GM18868 (cell line): Measurements from ENCODE around the gene GGTLC2.
"Not testable (repeated sequence)": the region's sequence is repeated elsewhere in the genome, so short reads cannot be mapped to it uniquely, and the experiment has no call there.

Experiments used
- ATAC-seq: cut with Tn5 transposase; IDR thresholded peaks from one replicate; pipeline ENCODE4 v1.9.1; 2021; ENCODE audit warnings: mild to moderate bottlenecking, moderate library complexity; ENCODE audit not compliant: unreplicated experiment

Gene GGTLC2

DNA sequence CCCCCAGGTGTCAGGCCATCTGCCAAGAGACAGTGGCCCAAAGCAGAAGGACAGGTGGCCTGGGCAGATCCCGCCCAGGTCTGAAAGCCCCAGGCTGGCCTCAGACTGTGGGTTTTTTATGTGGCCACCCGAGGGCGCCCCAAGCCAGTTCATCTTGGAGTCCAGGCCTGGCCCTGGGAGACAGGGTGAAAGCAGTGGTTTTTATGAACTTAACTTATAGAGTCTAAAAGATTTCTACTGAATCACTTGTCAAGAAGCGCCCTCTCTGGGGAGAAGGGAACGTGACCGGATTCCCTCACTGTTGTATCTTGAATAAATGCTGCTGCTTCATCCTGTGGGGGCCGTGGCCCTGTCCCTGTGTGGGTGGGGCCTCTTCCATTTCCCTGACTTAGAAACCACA lies 8.2 kb upstream of the GGTLC2 start:
- not testable (repeated sequence) for ATAC-seq

DNA sequence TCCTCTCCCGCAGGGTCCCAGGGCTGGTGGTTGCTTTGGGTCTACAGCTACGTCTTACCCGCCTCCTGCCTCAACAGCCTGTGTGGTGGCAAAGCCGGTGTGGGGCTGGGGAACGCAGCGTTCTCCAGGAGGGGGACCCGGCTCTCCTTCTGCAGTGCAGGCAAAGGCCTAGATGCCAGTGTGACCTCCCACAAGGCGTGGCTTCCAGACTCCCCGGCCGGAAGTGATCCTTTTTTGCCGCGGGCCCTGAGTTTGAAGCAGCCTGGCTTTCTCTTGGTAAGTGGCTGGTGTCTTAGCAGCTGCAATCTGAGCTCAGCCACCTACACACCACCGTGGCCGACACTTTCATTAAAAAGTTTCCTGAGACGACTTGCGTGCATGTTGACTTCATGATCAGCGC lies 6.1 kb upstream of the GGTLC2 start:
- not testable (repeated sequence) for ATAC-seq

DNA sequence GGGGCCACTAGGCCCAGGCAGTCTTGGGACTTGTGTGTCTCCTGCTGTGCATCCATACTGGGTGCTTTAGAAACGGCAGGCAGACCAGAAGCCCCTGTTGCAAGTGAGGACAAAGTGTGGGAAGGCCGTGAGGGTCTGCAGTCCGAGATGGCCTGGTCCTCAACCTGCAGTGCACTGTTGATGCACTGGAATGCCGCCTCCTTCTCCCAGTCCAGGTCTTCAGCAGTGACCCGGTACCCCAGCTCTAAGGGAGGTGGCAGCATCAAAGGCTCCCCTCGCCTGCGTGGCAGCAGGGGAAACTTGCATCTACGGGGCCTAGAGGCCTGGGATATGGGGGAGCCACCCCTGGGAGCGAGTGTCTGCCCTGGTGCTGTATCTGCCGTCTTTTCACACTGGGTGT lies 2.2 kb upstream of the GGTLC2 start:
- not testable (repeated sequence) for ATAC-seq

DNA sequence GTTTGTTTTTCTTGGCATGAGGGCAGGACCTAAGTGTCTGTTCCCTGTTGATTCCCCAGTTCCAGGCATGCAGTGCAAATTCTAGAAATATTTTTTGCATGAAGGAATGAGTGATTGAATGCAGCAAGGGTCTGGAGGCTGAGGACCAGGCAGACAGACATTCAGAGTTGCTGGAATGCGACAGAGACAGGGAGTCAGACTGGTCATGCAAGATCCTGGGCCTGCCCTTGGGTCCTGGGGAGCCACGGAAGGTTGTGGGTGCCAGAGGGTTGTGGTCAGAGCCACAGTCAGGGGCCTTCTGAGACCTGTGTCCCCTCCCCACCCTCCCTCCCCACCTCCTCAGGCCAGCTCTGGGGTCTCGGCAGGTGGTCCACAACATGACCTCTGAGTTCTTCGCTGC lies 1.6 kb downstream of the GGTLC2 start:
- ATAC-seq = not testable (repeated sequence)

DNA sequence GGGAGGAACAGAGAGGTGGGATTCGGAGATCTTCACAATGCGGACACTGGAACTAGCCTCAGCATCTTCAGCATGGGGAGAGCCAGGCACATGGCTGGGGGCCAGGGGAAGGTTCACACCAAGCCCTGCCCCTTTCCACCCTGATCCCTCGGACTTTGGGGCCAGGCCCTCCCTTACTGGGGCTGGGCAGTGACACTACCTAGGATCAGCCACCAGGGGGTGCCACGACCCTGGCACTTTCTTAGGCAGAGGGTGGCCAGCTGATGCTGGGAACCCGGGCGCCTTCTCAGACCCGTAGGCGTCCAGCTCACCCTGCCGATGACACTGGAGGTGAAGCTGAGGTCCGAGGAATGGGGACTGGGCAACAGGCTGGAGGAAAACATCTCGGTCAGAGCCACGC lies 3.5 kb downstream of the GGTLC2 start:
- ATAC-seq = not testable (repeated sequence)

DNA sequence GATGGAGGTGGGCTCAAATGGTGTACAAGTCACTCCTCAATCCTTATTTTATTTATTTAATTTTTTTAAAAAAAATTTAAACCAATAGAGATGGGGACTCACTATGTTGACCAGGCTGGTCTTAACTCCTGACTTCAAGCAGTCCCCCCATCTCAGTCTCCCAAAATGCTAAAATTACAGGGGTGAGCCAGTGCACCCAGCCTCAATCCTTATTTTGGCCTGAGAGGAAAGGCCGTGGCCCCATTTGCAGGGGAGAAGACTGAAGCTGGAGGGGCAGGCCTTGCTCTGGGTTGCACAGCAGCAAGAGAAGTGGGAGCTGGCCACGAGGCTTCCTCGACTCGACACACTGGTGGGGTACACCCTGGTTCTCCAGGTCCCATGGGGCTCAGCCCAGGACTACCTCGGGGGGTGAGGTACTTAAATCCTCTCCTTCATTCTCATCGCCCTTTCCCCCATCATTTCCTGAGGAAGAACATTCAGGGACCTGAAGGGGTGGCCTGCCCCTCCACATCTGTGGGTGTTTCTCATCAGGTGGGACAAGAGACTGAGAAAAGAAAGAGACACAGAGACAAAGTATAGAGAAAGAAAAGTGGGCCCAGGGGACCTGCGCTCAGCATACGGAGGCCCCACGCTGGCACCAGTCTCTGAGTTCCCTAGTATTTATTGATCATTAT lies 4.6 kb downstream of the GGTLC2 start:
- ATAC-seq = not testable (repeated sequence)

DNA sequence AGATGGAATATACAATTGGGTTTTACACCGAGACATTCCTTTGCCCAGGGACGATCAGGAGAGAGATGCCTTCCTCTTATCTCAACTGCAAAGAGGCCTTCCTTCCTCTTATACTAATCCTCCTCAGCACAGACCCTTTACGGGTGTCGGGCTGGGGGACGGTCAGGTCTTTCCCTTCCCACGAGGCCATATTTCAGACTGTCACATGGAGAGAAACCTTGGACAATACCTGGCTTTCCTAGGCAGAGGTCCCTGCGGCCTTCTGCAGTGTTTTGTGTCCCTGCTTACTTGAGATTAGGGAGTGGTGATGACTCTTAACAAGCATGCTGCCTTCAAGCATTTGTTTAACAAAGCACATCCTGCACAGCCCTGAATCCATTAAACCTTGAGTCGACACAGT lies 5.3 kb downstream of the GGTLC2 start:
- ATAC-seq = not testable (repeated sequence)

DNA sequence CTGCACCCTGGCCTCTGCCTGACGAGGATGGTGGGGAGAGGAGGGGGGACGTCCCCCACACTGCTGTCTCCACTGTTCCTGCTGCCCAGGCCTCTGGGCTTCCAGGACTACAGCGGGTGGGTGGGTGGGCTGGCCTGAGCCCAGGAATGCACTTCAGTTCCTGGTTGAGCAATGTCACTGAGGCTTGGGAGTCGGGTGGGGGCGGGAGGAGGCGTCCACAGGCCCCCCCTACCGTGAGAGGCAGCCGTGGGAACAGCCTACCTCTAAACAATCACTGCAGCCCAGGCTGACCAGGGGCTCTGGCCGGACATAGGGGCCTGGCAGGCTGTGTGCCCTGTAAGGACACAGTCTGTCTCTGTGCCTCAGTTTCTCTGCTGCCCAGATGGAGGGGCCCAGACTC lies 6.0 kb downstream of the GGTLC2 start:
- not testable (repeated sequence) for ATAC-seq

DNA sequence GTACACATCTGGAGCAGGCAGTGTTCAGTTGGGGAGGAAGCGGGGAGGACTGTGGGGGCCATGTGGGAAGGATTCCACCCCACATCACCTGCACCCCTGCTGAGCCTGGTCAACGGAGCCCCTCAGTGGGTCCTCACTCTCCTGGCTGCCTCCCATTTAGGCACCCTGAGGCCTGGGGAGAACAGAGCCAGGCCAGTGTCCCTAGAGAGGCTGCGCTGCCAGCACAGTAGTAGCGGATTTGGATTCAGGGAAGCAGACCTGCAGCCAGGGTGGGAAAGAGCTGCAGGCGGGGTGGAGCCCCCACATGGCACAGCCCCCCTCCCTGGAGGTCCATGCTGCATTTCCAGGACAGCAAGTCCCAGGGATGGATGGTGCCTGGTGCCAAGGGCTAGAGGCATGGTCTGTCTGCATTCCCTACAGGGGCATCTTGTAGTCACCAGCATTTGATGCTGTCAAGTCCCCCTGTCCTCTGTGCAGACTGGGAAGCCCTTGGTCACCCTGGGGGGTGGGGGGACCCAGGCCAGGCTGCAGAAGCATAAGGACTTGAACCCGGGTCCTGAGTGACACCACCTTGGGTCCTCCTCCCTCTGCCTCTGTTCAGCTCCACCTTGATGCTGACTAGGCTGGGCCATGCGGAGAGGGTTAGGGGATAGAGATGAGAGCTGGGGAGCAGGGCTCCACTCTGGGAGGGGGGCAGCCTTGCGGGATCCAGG lies 6.5 kb downstream of the GGTLC2 start:
- ATAC-seq = not testable (repeated sequence)

DNA sequence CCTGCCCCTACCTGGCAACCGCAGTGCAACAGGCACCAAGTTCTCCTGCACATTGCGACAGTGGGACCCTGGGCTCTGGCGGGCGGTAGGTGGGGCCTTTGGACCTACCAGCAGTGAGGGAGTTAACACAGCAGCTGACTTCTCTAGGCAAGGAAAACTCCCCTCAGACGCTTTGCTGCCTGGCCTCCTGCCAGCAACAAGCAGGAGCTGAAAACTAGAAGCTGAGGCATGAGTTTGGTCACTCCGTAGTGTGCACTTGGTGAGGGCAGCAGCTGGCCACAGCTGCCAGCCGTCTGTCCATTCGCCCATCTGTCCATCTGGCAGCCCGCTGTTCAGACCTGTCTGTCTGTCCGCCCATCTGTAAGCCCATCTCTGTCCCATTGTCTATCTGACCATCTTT lies 7.2 kb downstream of the GGTLC2 start:
- ATAC-seq = not testable (repeated sequence)

DNA sequence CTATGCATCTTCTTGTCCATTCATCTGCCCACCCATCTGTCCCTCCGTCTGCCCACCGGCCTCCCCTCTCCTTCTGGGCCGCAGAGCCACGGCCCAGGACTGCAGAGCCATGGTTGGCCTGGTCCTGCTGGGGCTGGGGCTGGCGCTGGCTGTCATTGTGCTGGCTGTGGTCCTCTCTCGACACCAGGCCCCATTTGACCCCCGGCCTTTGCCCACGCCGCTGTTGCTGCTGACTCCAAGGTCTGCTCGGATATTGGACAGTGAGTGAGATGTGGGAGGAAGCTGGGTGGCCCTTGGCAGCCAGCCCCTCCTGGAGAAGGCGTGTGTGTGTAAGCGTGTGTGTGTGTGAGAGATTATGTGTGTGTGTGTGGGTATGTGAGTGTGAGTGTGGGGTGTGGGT lies 7.7 kb downstream of the GGTLC2 start:
- ATAC-seq = not testable (repeated sequence)

DNA sequence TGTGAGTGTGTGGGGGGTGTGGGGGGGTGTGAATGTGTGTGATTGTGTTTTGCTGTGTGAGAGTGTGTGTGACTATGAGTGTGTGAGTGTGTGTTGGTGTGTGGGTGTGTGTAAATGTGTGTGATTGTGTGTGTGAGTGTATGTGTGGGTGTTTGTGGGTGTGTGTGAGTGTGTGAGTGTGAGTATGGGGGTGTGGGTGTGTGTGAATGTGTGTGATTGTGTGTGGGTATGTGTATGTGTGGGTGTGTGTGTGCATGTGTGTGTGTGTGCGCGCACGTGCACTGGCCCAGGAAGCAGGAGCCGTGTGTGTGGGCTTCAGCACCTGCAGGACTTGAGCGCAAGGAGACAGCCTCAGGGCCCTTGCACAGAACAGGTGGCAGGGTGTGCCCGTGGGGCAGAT lies 8.2 kb downstream of the GGTLC2 start:
- not testable (repeated sequence) for ATAC-seq

DNA sequence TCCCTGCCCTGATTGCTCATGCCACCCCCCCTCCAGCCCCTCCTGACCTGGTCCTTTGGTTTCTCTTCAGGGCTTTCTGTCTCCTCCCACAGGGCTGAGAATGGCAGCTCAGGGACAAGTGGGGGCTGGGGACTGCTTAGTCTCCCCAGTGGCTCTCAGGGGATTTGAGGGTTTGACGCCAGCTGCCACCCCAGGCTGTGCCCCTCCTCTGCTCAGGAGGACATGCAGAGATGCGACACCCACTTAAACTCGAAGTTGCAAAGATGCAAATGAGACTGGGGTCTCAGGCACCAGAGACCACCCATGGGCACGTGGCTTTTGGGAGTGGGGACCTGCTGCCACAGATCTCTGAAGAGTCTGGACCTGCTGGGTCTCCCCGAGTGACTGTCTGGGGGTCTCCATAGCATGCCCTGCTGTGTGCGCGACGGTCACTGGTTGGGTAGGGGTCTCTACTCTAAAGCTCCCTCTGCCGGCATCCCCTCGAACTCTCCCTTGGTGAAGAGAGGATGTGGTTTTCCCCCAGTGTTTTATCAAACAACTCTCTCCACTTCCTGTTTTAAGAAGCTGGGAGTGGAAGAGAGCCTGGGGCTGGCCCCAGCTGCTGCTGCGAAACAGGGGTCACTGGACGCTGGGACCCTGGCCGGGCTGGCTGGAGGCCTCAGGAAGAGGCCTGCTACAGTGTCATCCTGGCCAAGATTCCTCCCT lies 9.4 kb downstream of the GGTLC2 start:
- not testable (repeated sequence) for ATAC-seq

DNA sequence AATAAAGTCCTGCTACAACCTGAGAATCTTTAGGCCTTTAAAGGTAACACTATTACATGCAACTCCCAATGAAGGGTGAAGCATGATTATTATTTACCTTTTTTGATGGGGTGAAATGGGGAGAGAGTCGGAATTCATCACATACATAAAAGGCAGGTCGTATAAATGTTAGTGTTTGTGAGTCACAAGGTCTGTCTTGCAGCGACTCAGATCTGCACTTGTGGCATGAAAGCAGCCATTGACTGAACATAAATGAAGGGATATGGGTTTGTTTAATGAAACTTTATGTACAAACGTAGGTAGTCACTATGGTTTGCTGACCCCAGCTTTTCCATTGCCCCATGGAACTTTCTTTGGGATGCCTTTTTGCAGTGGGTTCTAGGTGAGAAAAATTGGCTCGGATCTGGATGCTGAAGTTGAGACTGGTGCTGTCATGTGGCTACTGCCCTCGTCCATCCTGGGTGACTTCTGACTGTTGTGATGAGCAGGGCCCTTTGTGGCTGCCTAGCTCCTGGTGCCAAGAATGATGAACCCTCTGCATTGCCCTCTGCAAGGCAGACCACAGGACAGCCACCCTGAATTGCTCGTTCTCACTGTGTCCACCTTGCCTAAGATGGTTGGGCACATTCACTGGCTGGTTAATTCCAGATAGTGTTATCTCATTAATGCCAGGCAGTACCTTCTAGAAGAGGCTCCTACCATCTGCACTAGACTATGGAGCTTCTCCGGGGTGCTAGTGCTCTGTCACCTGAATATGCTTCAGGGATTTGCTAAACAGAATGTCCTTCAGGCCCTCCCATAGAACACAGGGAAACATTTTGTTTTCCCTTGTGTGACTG lies 11.3 kb downstream of the GGTLC2 start:
- no peak for ATAC-seq

DNA sequence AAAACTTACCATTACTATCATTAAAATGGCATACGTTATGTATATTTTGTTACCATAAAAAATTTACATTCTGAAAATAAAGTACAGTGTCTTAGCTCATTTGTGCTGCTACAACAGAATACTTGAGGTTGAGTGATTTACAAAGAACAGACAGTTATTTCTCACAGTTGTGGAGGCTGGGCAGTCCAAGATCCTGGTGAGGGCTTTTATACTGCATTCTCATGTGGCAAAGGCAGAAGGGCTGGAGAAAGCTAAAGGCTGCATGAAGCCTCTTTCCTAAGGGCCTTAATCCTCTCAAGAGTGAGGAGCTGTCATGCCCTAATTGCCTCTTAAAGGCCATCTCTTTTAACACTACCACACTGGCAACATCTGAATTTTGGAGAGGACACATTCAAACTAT lies 13.3 kb downstream of the GGTLC2 start:
- ATAC-seq = no peak

DNA sequence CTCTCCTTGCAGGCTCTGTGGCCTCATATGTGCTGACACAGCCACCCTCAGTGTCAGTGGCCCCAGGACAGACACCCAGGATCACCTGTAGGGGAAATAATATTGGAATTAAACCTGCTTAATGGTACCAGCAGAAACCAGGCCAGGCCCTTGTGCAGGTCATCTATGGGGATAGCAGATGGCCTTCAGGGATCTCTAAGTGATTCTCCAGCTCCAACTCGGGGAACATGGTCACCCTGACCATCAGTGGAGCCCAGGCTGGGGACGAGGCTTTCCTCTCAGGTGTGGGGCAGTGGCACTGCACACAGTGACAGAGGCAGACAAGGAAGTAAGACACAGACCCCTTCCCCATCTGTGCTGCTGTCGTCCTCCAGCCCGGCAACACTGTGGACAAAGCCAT lies 16.9 kb downstream of the GGTLC2 start:
- no peak for ATAC-seq

DNA sequence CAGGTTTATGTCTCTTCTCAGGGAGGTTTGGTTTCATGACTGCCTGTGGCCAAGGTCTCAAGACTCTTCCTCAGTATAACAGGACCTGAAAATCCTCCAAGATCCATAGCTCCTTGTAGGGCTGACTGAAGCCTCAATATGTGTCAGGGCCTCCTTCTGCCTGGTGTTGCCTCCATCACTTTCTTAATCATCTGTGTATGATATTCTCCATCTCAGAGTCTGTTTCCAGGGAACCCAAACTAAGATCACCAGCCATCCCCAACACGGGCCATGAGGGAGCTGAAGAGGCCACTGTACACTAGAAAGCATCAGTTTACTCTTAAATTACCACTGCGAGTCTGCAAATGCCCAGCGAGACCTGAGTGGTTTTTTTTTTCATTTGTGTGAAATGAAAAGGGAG lies 17.7 kb downstream of the GGTLC2 start:
- no peak for ATAC-seq

DNA sequence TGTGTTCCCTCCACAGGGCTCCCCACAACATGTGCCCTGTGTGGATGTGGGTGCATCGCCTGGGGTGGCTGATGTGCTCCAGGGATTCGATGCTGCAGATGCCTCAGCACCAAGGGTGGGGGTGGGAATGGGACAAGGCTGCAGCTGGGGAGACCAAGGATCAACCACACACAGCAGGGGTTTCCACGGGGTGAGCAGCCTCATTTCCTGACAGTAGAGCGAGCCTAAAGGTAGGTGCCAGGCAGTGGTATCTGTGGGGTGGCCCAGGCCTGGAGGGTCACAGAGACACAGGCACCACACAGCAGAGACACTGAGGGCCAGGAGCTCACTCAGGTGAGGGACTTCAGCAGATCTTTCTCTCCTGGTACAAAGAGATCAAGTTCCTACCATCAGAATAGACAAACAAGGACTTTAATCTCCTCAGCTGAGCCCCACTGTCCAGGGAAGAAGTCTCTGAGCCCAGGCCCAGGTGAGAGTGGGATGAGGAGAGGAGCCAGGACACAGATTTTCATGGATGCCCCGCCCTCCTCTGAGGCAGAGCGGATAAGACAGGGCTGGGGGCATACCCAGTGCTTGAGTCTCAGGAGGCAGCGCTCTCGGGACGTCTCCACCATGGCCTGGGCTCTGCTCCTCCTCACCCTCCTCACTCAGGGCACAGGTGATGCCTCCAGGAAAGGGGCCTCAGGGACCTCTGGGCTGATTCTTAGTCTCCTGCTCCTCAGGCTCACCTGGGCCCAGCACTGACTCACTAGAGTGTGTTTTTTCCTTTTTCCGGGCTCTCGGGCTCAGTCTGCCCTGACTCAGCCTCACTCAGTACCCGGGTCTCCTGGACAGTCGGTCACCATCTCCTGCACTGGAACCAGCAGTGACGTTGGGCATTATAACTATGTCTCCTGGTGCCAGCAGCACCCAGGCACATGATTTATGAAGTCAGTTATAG lies 19.7 kb downstream of the GGTLC2 start:
- no peak for ATAC-seq

DNA sequence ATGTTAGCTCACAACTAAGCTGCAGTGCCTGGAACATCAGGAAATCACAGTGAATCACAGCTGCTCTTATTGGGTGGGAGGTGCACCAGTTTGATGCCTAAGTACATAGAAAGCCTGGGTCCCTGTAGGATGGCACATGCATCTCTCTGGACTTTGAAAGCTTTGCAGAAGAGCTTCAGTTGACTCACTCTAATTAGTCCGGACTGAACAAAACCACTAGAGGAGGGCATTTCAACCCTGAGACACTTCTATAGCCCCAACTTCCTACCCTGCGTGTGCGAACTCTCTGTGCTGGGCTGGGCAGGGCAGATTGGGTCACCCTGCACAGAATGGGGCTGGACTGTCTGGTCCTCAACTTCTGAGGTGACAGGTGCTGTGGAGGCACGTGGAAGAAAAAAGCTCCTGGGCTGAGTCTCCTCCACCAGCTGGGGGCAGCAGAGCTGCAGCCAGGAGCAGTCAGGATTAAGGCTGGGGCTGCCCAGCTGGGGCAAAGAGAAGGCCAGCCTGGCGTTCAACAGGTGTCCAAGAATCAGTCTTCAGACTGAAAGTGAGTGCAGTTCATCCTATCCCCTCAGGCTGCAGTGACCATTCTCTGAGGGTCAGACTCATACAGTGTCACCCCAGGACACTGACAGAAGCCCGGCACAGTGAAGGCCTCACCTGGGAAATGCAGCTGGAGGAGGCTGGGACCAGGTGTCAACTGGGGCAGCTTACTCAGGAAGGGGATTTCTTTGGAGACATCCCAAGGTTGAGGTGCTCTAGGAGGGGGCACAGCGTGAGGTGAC lies 22.1 kb downstream of the GGTLC2 start:
- no peak for ATAC-seq
